ENCODE data around the gene MYO7A. TPM values are rescaled to one million over a fixed set of nuclear protein-coding genes. Genes with fewer than 3 reads are reported as not detected.

The MYO7A gene
- total and polyA plus RNA-seq, 2 of the 8 experiments (the other 6 are each of a cell fraction or from before 2014, with no cell fraction given) = 1.5 to 1.9 TPM

GRCh38 chr11:77127235-77127911 lies 673 bp upstream of the MYO7A start (continued):
- TF ChIP-seq RBBP5 (IDR thresholded peaks at IDR 0.05; ENCODE audit: borderline replicate concordance, low read depth, low read length) = no peak
- TF ChIP-seq EP300 (IDR thresholded peaks at IDR 0.05; ENCODE audit: borderline replicate concordance in 1 of 2, low read depth in 2 of 2, low read length in 2 of 2) = no peak
- no peak for TF ChIP-seq CTBP2 (IDR thresholded peaks at IDR 0.05; ENCODE audit: borderline replicate concordance, insufficient read depth, insufficient read length, low read length)
- TF ChIP-seq SP2 (IDR thresholded peaks at IDR 0.05; ENCODE audit: low read length) = no peak
- TF ChIP-seq ZNF274 (IDR thresholded peaks at IDR 0.05; ENCODE audit: borderline replicate concordance, extremely low read depth, low read length) = no peak
- TF ChIP-seq TBP (IDR thresholded peaks at IDR 0.05; ENCODE audit: low read depth, low read length) = no peak
- no peak for TF ChIP-seq SP4 (IDR thresholded peaks at IDR 0.05; ENCODE audit: low read length)
- TF ChIP-seq ASH2L (IDR thresholded peaks at IDR 0.05; ENCODE audit: low read length) = peak; percentile 53
- peak; percentile 89 to 98 (median 95) for TF ChIP-seq CTCF (IDR thresholded peaks at IDR 0.05; ENCODE audit: control extremely low read depth in 1 of 3, insufficient read depth in 1 of 3, low read depth in 1 of 3, low read length in 3 of 3)
- TF ChIP-seq SRF (IDR thresholded peaks at IDR 0.05; ENCODE audit: low read depth, low read length) = no peak
- TF ChIP-seq RXRA (IDR thresholded peaks at IDR 0.05; ENCODE audit: insufficient read depth, low read depth, low read length) = no peak
- no peak for TF ChIP-seq HDAC2 (IDR thresholded peaks at IDR 0.05; ENCODE audit: borderline replicate concordance in 1 of 2, low read depth in 2 of 2, low read length in 2 of 2)
- TF ChIP-seq YY1 (IDR thresholded peaks at IDR 0.05; ENCODE audit: low read depth, low read length) = peak; percentile 46; the same call in 1 of the 2 replicates
- 0 out of 2 replicates have a peak, but pooled peaks have one; percentile 12 for TF ChIP-seq ATF3 (IDR thresholded peaks at IDR 0.05; ENCODE audit: insufficient read depth, low read depth, low read length)
- 0 out of 2 replicates have a peak, but pooled peaks have one; percentile 14 for TF ChIP-seq TCF12 (IDR thresholded peaks at IDR 0.05; ENCODE audit: low read depth, low read length)
- no peak for TF ChIP-seq CHD1 (IDR thresholded peaks at IDR 0.05; ENCODE audit: low read depth, low read length)
- peak; percentile 64; the same call in 1 of the 2 replicates for TF ChIP-seq ATF2 (IDR thresholded peaks at IDR 0.05; ENCODE audit: low read length)
- TF ChIP-seq CBX5 (IDR thresholded peaks at IDR 0.05; ENCODE audit: low read depth, low read length) = no peak
- no peak for TF ChIP-seq BACH1 (IDR thresholded peaks at IDR 0.05; ENCODE audit: low read length)
